T47D (cell line): ENCODE data around the gene TNRC18.
"Not testable (repeated sequence)": the region's sequence is repeated elsewhere in the genome, so short reads cannot be mapped to it uniquely, and the experiment has no call there.

ENCODE experiments used
- DNase-seq, 2 experiments: peaks; one replicate each; pipeline versions ENCODE4 v3.0.0 to v3.0.0-alpha.2; 2011 to 2012; ENCODE audit warnings: low read depth in 1 of 2, low spot score in 1 of 2
- JUND ChIP-seq: IDR thresholded peaks from 2 replicates; pipeline ENCODE4 v1.6.1; 2012; ENCODE audit warnings: low read depth
- in situ Hi-C: cut with HindIII; loops from 2 replicates; pipeline ENCODE4 v1.10.0; 2016; ENCODE audit warnings: low sequenced_read_pairs, low pct_unique_long_range_greater_than_20kb

Gene TNRC18

GRCh38 chr7:5310822-5311405 is 112.7 kb downstream of the TNRC18 start:
- in situ Hi-C loops: no loop called here
- no peak for DNase-seq
- TF ChIP-seq JUND: no peak

GRCh38 chr7:5309146-5309545 is 114.5 kb downstream of the TNRC18 start:
- DNase-seq: no peak
- TF ChIP-seq JUND: no peak
- in situ Hi-C loops: no loop called here

- DNase-seq, in situ Hi-C loops: not testable (repeated sequence)
These were observed 116.2 kb downstream of the TNRC18 start for GRCh38 chr7:5307221-5308142.

- in situ Hi-C loops, DNase-seq: not testable (repeated sequence)
These were observed 118.6 kb downstream of the TNRC18 start for GRCh38 chr7:5305050-5305449.

GRCh38 chr7:5303591-5304505 is 119.8 kb downstream of the TNRC18 start:
- DNase-seq: no peak
- in situ Hi-C loops: no loop called here
- TF ChIP-seq JUND: no peak

- in situ Hi-C loops: no loop called here
- TF ChIP-seq JUND: no peak
- no peak for DNase-seq
These were observed 120.6 kb downstream of the TNRC18 start for GRCh38 chr7:5303061-5303460.

- in situ Hi-C loops: no loop called here
- DNase-seq: no peak
- no peak for TF ChIP-seq JUND
These were observed 121.1 kb downstream of the TNRC18 start for GRCh38 chr7:5302577-5302976.

- in situ Hi-C loops: no loop called here
- no peak for TF ChIP-seq JUND
- no peak for DNase-seq
These were observed 123.3 kb downstream of the TNRC18 start for GRCh38 chr7:5300366-5300765.

GRCh38 chr7:5296611-5297226 is 126.9 kb downstream of the TNRC18 start:
- DNase-seq: peak; percentile 94
- in situ Hi-C loops: no loop called here
- TF ChIP-seq JUND: no peak

- in situ Hi-C loops: no loop called here
- no peak for DNase-seq
- no peak for TF ChIP-seq JUND
These were observed 127.5 kb downstream of the TNRC18 start for GRCh38 chr7:5296015-5296610.

GRCh38 chr7:5295039-5296014 is 128.3 kb downstream of the TNRC18 start:
- in situ Hi-C loops: no loop called here
- DNase-seq: no peak
- no peak for TF ChIP-seq JUND
